ENCODE data around the gene SCN11A. TPM values are rescaled to one million over a fixed set of nuclear protein-coding genes. Genes with fewer than 3 reads are reported as not detected.

Gene SCN11A
- total RNA-seq, 2 experiments from 2014 or later, result not detected

DNA sequence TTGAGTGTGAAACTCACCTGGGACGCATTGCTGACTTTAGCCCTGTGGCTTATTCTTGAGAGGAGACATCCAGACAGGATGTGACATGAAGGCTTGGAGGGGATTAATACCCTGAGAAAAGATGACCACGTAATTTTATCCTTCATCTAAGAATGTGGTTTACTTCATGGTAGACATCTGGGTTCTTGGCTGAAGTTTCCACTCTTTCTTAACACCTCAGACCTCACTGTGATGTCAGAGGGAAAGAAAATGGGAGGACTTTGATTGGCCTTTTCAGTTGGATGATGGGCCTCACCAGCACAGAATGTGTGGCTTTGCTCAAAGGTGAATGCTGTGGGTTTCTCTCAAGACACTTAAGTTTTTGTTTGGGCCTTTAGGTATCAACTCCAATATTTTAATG, 39.2 kb upstream of the SCN11A start:
- Mint-ChIP-seq H3K36me3 (ENCODE audit: low read depth) (peaks cover 31% of the 10 kb centered on the region), H3K4me1 (ENCODE audit: low read depth) (peaks cover 6% of the 10 kb centered on the region), H3K9me3 (ENCODE audit: insufficient read depth) (no peaks in the 10 kb centered on the region), H3K27ac (no peak overlapping the region), H3K4me3 (no peak overlapping the region), H3K27me3 (ENCODE audit: low read depth) (no peaks in the 10 kb centered on the region)
- ChIA-PET CTCF (no interaction called here), POLR2A (no interaction called here)
- DNase-seq (peak; percentile 25), ATAC-seq (peak; percentile 52)

DNA sequence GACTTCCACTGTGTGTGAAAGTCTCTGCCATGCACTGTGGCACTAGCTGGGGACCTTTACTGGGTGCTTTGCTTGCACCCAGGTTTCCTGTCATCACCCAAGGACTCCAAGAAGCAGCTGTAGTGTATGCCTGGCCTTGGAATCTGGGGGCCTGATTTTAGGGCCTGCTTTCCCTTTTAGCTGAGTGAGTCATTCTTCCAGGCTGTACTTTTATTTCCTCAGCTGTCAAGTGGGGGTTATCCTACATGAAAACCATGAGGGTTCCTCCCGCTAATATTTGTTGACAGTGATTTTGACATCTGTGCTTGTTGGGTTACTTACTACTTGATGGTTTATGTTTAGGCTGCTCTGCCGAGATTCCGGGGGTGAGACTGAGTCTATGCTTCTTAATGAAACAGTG, 37.1 kb upstream of the SCN11A start:
- POLR2A ChIA-PET, result interaction anchor here (0.6 kb wide), 1 partner anchor 47 kb away, joined by 3 read pairs; no protein-coding TSS in a partner anchor
- Mint-ChIP-seq H3K4me3 (no peak overlapping the region), H3K4me1 (ENCODE audit: low read depth) (peaks cover 6% of the 10 kb centered on the region), H3K27ac (no peak overlapping the region), H3K9me3 (ENCODE audit: insufficient read depth) (no peaks in the 10 kb centered on the region), H3K27me3 (ENCODE audit: low read depth) (no peaks in the 10 kb centered on the region), H3K36me3 (ENCODE audit: low read depth) (peaks cover 19% of the 10 kb centered on the region)
- DNase-seq (no peak), ATAC-seq (no peak)
- CTCF ChIA-PET, result interaction anchor here (1.0 to 6.1 kb wide), 3 partner anchors 8 to 199 kb away, joined by 4 to 31 read pairs (median 4); no protein-coding TSS in a partner anchor

DNA sequence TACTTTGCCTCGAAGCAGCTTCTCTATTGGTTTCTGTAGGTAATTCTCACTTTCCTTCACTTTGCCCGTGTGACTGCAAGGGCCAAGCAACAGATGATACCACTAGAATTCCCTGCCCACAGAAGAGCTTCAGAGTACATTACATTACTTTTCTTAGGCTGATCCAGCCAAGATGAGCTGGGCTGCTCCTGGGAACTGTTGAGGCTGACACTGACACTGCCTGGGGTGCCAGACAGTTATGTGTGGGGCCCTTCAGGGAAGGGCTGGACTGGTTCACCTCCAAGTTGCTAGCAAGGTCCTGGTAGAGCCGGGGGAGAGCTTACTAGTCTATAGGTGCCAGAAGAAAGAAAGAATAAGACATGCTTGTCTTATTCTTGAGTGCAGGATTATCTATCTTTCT, 36.7 kb upstream of the SCN11A start:
- Mint-ChIP-seq H3K9me3 (ENCODE audit: insufficient read depth) (no peaks in the 10 kb centered on the region), H3K4me1 (ENCODE audit: low read depth) (peaks cover 6% of the 10 kb centered on the region), H3K27ac (no peak overlapping the region), H3K36me3 (ENCODE audit: low read depth) (peaks cover 17% of the 10 kb centered on the region), H3K4me3 (no peak overlapping the region), H3K27me3 (ENCODE audit: low read depth) (no peaks in the 10 kb centered on the region)
- DNase-seq (no peak), ATAC-seq (peak; percentile 27)
- CTCF ChIA-PET, result interaction anchor here (1.0 to 6.1 kb wide), 5 partner anchors 8 to 200 kb away, joined by 3 to 31 read pairs (median 4); no protein-coding TSS in a partner anchor
- POLR2A ChIA-PET, result interaction anchor here (0.6 kb wide), 1 partner anchor 48 kb away, joined by 3 read pairs; no protein-coding TSS in a partner anchor

DNA sequence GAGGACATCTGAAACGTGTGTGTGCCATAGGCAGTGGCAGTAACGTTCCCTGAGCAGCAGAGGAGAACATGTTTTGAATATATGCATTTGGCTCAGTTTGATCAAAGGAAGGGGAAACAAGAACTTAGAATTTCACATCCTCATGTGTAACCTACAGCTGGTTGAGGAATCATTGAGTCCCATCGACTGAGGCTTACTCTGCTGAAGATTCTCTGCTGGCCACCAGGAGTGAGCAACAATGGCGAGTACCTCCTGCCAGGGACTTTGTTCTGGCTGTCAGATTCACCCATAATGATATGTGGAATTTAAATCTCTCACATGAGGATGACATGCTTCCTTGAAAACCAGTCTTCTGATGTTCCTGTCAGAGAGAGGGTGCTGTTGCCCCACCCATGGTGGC, 34.4 kb upstream of the SCN11A start:
- Mint-ChIP-seq H3K9me3 (ENCODE audit: insufficient read depth) (no peaks in the 10 kb centered on the region), H3K4me3 (no peak overlapping the region), H3K27ac (no peak overlapping the region), H3K27me3 (ENCODE audit: low read depth) (no peaks in the 10 kb centered on the region), H3K36me3 (ENCODE audit: low read depth) (peaks cover 11% of the 10 kb centered on the region), H3K4me1 (ENCODE audit: low read depth) (peaks cover 5% of the 10 kb centered on the region)
- ChIA-PET CTCF (interaction anchor here (6.1 kb wide), 1 partner anchor 202 kb away, joined by 31 read pairs; no protein-coding TSS in a partner anchor), POLR2A (no interaction called here)
- DNase-seq, result no peak
- no peak for ATAC-seq

DNA sequence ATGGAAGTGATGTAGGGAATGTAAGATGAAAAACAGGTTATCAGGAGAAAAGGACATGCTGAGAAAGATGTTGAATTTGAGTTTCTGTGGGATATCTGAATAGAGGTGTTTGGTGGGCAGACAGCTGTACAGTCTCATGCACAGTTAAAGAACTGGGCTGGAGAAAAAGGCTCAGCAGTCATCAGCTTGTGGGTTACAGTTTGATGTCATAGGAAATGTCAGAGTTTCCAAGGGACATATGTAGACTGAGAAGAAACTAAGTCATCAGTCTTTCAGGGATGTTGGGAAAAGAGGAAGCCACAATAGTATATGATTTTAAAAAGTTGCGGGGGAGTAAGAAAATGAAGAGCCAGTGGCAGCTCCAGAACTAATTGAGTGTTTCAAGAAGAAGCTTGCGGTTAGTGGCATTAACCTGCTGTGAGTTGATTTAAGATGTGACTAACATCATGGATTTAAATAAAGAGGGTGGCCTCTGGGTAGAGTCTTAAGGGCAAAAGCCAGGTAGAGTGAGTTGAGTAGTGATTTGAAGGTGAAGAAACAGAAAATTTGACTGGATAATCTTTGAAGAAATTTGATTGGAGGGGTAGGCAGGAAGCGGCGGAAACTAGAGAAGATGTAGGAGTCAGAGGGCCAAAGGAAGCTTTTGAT, 31.0 kb upstream of the SCN11A start:
- Mint-ChIP-seq H3K27me3 (ENCODE audit: low read depth) (no peaks in the 10 kb centered on the region), H3K9me3 (ENCODE audit: insufficient read depth) (no peaks in the 10 kb centered on the region), H3K4me1 (ENCODE audit: low read depth) (peaks cover 4% of the 10 kb centered on the region), H3K27ac (no peak overlapping the region), H3K36me3 (ENCODE audit: low read depth) (peaks cover 8% of the 10 kb centered on the region), H3K4me3 (no peak overlapping the region)
- no peak for DNase-seq
- ChIA-PET CTCF (interaction anchor here (0.7 to 1.0 kb wide), 2 partner anchors 205 to 318 kb away, joined by 3 to 5 read pairs; no protein-coding TSS in a partner anchor), POLR2A (no interaction called here)
- no peak for ATAC-seq

DNA sequence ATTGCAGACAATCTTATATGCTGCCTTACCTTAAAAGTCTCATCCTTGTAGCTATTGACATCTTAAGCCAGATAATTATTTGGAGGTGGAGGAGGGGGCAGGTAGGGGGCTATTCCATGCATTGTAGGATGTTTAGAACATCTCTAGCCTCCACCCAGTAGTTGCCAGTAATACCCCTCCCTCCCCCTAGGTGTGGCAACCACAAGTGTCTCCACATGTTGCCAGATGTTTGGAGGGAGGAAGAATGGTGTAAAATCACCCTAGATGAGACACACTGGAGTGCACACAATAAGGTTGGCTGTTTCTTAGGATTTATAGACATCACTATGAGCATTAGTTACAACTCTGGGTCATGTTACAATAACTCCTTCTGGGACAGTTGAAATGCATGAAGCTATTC, 28.3 kb upstream of the SCN11A start:
- POLR2A ChIA-PET, result no interaction called here
- H3K27me3 Mint-ChIP-seq (ENCODE audit: low read depth), result no peaks in the 10 kb centered on the region
- H3K27ac Mint-ChIP-seq, result no peak overlapping the region
- H3K9me3 Mint-ChIP-seq (ENCODE audit: insufficient read depth), result no peaks in the 10 kb centered on the region
- CTCF ChIA-PET, result interaction anchor here (1.1 to 1.4 kb wide), 3 partner anchors 9 to 212 kb away, joined by 3 to 6 read pairs (median 4); no protein-coding TSS in a partner anchor
- H3K36me3 Mint-ChIP-seq (ENCODE audit: low read depth), result peaks cover 21% of the 10 kb centered on the region
- ATAC-seq, result no peak
- H3K4me1 Mint-ChIP-seq (ENCODE audit: low read depth), result peaks cover 4% of the 10 kb centered on the region
- DNase-seq, result no peak
- no peak overlapping the region for H3K4me3 Mint-ChIP-seq

DNA sequence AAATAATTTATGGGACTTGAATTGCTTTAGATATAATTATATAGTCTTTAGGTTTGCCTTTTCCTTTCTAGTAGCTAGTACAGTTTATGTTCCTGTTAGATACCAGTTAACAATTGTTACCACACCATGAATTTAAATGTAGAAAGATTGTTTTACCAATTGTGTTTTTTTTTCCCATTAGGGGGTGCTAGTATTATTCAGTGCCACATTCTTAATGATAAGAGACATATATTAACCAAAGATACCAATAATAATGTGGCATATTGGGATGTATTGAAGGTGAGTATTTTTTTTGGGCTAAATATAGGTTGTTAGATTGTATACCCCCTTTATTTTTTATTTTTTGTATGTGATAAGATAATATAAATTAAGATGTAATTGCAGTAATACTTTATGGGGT, 27.8 kb upstream of the SCN11A start:
- ATAC-seq (no peak), DNase-seq (no peak)
- no peak overlapping the region for H3K27ac Mint-ChIP-seq
- no peaks in the 10 kb centered on the region for H3K27me3 Mint-ChIP-seq (ENCODE audit: low read depth)
- peaks cover 23% of the 10 kb centered on the region for H3K36me3 Mint-ChIP-seq (ENCODE audit: low read depth)
- no peak overlapping the region for H3K4me3 Mint-ChIP-seq
- no peaks in the 10 kb centered on the region for H3K9me3 Mint-ChIP-seq (ENCODE audit: insufficient read depth)
- POLR2A ChIA-PET, result no interaction called here
- H3K4me1 Mint-ChIP-seq (ENCODE audit: low read depth), result peaks cover 4% of the 10 kb centered on the region
- CTCF ChIA-PET, result no interaction called here

DNA sequence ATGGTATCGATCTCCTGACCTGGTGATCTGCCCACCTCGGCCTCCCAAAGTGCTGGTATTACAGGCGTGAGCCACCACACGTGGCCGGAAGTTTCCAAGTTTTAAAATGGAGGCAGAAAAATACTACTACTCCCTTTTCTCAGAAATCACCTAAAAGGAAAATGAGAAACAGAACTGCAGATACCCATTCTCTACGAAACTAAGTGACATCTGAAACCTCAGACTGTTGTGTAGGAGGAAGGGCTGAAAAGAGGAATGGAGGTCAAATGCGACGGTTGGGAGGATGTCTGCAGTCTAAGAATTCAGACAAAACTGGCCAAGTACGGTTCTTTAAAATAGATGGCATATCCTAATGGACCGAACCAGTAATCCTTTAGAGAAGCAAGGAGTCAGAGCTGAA, 24.2 kb upstream of the SCN11A start:
- ATAC-seq, result no peak
- ChIA-PET CTCF (interaction anchor here (2.5 kb wide), 1 partner anchor 216 kb away, joined by 8 read pairs; no protein-coding TSS in a partner anchor), POLR2A (no interaction called here)
- Mint-ChIP-seq H3K4me1 (ENCODE audit: low read depth) (peaks cover 4% of the 10 kb centered on the region), H3K36me3 (ENCODE audit: low read depth) (peaks cover 24% of the 10 kb centered on the region), H3K27ac (no peak overlapping the region), H3K9me3 (ENCODE audit: insufficient read depth) (no peaks in the 10 kb centered on the region), H3K4me3 (no peak overlapping the region), H3K27me3 (ENCODE audit: low read depth) (no peaks in the 10 kb centered on the region)
- no peak for DNase-seq

DNA sequence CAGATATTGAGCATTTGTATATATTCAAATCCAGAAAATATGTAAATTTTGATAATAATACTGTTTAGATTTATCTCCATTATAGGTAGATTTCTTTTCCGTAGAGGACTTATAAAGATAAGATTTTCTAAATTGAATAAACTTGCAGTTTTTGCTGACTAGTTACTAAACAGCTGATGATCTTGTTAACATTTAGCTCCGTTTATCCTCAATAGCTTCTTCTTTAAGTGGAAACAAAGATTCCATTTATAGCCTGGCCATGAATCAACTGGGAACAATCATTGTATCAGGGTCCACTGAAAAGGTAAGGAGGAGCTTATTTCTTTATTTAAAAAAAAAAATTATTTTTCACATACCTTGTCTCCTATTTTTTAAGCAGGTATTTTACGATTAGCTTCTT, 16.8 kb upstream of the SCN11A start:
- peaks cover 3% of the 10 kb centered on the region for H3K4me1 Mint-ChIP-seq (ENCODE audit: low read depth)
- DNase-seq, result no peak
- ChIA-PET POLR2A (interaction anchor here (0.7 kb wide), 1 partner anchor 57 kb away, joined by 3 read pairs; no protein-coding TSS in a partner anchor), CTCF (interaction anchor here (1.1 to 2.1 kb wide), 3 partner anchors 13 to 220 kb away, joined by 3 to 5 read pairs (median 4); no protein-coding TSS in a partner anchor)
- no peak overlapping the region for H3K4me3 Mint-ChIP-seq
- no peaks in the 10 kb centered on the region for H3K9me3 Mint-ChIP-seq (ENCODE audit: insufficient read depth)
- no peak for ATAC-seq
- H3K27ac Mint-ChIP-seq, result no peak overlapping the region
- peaks cover 15% of the 10 kb centered on the region for H3K36me3 Mint-ChIP-seq (ENCODE audit: low read depth)
- no peaks in the 10 kb centered on the region for H3K27me3 Mint-ChIP-seq (ENCODE audit: low read depth)

DNA sequence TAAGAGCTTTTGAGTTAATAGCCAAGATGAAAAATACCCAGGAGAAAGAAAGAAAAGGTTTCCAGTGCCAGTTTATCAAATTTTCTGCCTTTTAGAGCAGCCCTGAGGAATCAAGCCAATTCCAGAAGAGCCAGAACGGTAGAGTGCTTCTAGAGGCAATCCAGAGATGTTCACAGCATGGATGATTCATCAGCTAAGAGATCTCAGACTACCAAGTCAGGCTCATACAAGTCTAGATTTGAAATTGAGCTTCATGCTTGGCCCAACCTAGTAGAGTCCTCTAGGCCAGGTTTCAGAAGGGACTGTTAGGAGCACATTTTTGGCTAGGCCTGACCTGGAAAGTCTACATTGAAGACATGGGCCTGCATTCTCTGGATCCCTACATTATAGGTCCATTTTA, 15.5 kb upstream of the SCN11A start:
- Mint-ChIP-seq H3K9me3 (ENCODE audit: insufficient read depth) (no peaks in the 10 kb centered on the region), H3K4me1 (ENCODE audit: low read depth) (peaks cover 3% of the 10 kb centered on the region), H3K27ac (no peak overlapping the region), H3K27me3 (ENCODE audit: low read depth) (no peaks in the 10 kb centered on the region), H3K36me3 (ENCODE audit: low read depth) (peaks cover 12% of the 10 kb centered on the region), H3K4me3 (no peak overlapping the region)
- no peak for ATAC-seq
- ChIA-PET POLR2A (no interaction called here), CTCF (interaction anchor here (1.2 to 2.1 kb wide), 2 partner anchors 20 to 221 kb away, joined by 4 to 5 read pairs; no protein-coding TSS in a partner anchor)
- DNase-seq, result no peak

DNA sequence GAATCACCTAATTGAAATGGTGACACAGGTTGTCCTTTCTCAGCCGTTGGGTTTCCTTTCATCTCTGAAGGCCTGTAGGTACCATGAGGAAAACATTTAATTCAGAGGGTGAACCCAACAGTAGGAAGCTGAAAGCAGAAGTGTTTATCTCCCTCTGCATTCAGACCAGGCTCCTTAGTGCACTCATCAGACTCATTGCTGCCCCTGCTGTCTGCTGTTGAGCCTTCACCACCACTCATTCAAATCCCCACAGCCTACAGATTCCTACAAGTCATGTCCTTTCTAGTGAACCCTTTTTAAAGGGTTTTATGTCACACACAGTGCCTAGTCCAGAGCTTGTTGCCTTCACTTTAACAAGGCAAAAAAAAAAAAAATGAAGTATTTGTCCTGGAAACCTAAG, 13.5 kb upstream of the SCN11A start:
- Mint-ChIP-seq H3K4me3 (no peak overlapping the region), H3K27ac (no peak overlapping the region), H3K27me3 (ENCODE audit: low read depth) (no peaks in the 10 kb centered on the region), H3K9me3 (ENCODE audit: insufficient read depth) (peaks cover 2% of the 10 kb centered on the region), H3K4me1 (ENCODE audit: low read depth) (peaks cover 5% of the 10 kb centered on the region), H3K36me3 (ENCODE audit: low read depth) (peaks cover 6% of the 10 kb centered on the region)
- peak; percentile 83 for ATAC-seq
- DNase-seq, result peak; percentile 33
- ChIA-PET POLR2A (no interaction called here), CTCF (interaction anchor here (0.9 to 1.5 kb wide), 4 partner anchors 17 to 343 kb away, joined by 3 to 6 read pairs (median 4); no protein-coding TSS in a partner anchor)

DNA sequence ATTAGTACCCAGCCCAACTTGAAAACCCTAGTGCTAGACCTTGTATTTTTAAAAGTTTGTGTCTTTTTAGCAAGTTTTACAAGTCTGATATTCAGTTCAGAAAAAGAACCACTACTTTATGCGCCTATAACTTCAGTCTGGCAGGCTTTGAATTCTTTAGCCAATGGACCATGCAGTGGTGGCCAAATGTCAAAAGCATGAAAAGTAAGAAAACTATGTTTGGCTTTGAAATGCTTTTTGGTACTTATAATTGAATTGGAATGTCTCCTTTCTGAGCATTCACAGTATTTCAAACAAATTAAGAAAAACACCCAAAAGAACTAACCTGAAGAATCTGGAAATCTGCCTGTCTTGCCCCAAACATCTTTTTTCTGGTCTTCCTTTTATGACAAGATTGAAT, 12.9 kb upstream of the SCN11A start:
- Mint-ChIP-seq H3K4me3 (no peak overlapping the region), H3K27me3 (ENCODE audit: low read depth) (no peaks in the 10 kb centered on the region), H3K4me1 (ENCODE audit: low read depth) (peaks cover 5% of the 10 kb centered on the region), H3K27ac (no peak overlapping the region), H3K36me3 (ENCODE audit: low read depth) (peaks cover 4% of the 10 kb centered on the region), H3K9me3 (ENCODE audit: insufficient read depth) (peaks cover 3% of the 10 kb centered on the region)
- ATAC-seq, result no peak
- no peak for DNase-seq
- CTCF ChIA-PET, result interaction anchor here (0.9 to 1.5 kb wide), 3 partner anchors 16 to 343 kb away, joined by 3 to 6 read pairs (median 4); no protein-coding TSS in a partner anchor
- POLR2A ChIA-PET, result no interaction called here

All from activated CD8-positive, alpha-beta T cell treated with anti-CD3 and anti-CD28 coated beads, Interleukin-2, amount 10 ng/mL, durations not matched to agents 7 days and 5 days (primary cell).